GM12892 (cell line): ENCODE measurements around the gene TNNT1.

ENCODE experiments used
- POLR2A ChIP-seq: IDR thresholded peaks from 2 replicates; pipeline ENCODE4 v1.6.1; 2011; ENCODE audit warnings: low read depth, low read length, control low read depth
- TAF1 ChIP-seq: IDR thresholded peaks from 2 replicates; pipeline ENCODE4 v1.6.1; 2011; ENCODE audit warnings: low read depth, mild to moderate bottlenecking, control low read depth, low read length, borderline replicate concordance

- no peak for TF ChIP-seq POLR2A
- TF ChIP-seq TAF1 = no peak
Observed at GRCh38 chr19:55189403-55189835, 40.4 kb upstream of the TNNT1 start.
